CD4-positive, alpha-beta T cell treated with Interferon gamma for 1 hour (primary cell): ENCODE measurements around the gene AGPAT4.

Source experiments
- DNase-seq: peaks from one replicate; pipeline ENCODE4 v3.0.0-alpha.2; 2020

AGPAT4 gene

DNA sequence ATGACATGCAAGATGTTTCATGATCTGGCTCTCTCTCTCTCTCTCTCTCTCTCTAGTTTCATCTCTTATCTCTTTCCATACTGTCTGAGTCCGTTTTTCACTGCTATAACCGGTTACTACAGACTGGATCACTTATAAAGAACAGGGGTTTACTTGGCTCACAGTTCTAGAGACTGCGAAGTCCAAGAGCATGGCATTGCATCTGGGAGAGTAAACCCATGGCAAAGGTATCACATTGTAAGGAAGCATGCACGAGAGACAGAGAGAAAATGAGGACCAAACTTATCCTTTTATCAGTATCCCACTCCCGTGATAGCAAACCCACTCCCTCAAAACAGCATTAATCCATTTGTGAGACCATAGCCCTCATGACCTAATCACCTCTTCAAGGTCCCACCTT lies 7.2 kb upstream of the AGPAT4 start:
- DNase-seq: no peak

DNA sequence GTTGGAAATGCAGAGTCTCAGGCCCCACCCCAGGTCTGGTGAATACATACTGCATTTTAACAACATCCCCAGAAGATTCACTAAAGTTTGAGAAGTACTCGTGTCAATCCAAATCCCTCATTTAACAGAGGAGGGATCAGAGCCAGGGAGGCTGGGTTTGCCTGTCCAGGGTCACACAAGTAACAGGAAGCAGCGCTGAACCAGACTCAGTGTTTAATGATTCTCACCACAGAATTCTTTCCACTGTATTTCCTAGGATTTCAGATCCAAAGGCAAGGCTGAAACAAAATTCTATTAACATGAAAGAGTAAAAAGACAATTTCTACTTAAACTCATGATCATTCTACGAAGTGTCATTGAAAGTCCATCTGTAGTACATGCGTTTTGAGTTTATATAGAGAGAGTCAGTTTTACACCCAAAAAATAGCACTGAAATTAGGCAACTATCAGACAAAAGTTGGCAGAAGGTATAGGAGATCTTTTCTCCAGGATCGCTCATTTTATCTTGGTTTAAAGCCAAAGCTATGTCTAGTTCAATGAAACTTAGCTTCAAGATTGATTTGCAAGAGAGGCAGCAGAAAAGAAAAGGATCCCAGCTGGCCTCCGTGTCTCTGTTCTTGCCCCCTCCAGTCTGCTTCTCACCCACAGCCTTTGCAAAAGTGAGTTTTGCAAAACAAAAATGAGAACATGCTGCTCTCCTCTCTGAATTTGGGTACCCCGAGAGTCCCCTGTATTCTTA lies 6.0 kb upstream of the AGPAT4 start:
- no peak for DNase-seq

DNA sequence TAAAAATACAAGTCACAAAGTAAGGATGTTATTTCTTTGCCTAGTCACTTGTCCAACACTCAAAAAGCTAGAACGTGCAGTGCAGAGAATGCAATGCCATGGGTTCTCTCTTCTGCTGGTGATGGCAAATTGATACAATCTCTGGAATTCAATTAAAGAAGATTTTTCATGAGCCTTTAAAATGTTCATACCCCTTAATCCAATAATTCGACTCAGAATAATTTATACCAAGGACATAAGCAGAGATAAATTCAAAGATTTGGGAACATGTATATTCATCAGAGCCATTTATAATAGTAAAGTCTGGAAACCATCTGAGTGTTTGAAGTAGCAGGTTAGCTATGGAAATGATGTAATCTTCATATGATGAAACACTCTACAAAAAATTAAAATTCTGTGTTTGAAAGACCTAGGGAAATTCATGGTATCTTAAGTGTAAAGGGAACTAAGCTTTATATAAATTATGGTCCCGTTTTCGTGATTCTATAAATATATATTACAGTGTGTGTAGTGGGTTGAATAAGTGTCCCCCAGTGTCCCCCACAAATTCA lies 2.8 kb upstream of the AGPAT4 start:
- no peak for DNase-seq

DNA sequence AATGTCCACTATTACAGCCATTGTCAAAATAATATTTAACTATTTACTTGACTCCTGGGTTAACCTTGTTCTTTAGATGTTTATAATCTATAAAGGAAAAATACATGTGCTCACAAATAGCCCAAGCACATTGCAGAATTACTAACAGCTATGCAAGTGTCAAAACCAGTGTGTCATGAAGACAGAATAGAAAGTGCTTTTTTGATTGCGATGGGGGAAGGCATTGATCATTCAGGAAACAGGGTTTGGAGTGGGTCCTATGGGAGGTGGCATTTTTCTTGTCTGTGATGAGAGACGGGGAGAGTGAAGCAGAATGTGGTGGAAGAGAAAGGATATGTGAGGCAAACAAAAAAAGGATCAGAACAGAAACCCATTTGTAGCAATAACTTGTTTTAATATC lies 1.0 kb upstream of the AGPAT4 start:
- DNase-seq: no peak

DNA sequence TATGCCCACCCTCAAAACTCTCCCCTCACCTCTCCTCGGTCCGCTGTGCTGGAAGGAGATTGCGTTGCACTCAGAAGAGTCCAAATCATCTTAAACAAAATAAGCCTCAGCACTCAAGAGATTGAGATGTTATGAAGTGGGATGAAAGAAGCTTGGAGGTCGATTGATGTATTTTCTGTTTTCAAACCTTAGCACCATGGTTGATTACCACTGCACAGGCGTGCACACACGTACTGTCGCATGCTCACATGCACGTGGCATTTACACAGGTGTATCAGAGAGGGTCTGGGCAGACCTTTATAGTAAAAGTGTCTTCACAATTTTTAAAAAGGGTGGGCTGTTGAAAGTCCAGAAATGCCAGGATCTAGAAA lies 612 bp upstream of the AGPAT4 start:
- DNase-seq: no peak

DNA sequence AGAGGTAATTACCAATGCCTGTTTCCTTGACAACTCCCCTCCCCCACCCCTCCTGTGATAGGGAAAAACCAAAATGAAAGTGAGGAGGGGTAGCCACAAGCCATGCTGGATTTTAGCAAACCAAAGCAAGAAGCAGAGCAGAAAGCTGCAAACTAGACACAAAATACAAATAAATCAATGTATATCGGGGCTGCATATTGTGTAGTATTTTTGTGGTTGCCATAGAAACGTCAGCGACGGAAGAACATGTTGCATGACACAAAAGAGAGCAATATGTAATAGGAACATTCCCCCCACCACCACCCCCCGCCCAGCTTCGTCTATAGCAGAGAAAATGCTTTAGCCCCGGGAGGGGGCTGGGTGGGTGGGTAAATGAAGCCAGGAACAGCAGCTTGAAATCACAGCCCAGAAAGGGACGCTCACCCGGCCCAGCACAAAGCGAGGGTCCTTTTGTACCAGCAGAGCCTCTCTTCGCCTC lies 548 bp downstream of the AGPAT4 start:
- DNase-seq: peak; percentile 69

DNA sequence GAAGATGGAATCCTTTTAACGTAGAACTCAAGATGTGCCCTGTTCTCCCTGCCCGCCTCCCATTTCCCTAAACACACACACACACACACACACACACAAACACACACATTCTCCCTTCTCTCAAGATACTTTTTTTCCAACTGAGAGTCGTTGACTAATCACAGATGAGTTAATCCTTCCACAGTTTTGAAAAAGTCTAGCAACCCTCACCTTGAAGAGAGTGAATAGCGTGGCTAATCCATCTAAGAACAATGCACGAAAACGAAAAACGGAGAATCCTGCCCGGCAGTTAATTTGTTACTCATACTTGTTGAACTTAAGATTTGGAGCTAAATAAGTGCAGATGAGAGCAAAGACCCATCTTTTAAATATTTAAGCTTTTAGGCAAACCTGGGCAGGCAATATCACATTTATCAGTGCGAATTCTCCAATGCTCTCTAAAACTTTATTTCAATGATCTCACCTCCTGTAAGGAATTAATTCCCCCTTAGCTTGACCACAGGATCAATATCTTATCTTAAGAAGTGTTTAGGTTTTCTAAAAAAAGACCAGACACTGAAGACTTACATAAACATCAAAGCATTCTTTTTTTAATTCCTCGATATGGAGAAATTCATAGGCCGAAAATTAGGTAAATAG lies 1.1 kb downstream of the AGPAT4 start:
- no peak for DNase-seq

DNA sequence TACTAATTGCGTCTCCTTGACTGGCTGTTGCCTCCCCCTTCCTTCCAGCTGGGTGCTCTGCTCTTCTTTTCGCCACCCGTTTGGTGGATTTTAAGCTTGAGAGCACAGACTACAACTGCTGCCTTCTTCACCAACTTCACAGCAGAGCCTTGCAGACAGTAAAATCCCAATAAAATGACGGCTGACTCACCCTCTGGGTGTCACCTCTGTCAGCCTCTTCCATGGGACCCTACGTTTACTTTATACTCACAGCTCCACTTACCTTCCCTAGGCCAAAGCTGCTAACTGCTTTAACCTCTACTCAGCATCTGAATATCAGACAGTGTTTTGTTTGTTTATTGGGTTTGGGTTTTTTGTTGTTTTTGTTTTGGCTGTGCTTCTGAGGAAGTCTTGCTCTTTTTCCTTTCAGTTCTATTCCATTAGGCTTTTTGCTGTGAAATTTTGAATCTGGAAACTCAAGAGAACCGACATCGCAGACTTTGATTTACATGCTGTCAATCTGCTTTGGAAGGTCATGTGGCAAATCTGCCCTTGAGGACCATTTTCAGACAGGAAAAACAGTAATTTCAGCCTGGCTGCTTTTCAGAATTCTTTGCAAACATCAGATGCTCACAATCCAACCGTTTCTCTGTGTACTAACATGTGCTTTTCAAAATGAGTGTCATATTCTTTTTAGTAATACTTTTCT lies 2.4 kb downstream of the AGPAT4 start:
- DNase-seq: no peak

DNA sequence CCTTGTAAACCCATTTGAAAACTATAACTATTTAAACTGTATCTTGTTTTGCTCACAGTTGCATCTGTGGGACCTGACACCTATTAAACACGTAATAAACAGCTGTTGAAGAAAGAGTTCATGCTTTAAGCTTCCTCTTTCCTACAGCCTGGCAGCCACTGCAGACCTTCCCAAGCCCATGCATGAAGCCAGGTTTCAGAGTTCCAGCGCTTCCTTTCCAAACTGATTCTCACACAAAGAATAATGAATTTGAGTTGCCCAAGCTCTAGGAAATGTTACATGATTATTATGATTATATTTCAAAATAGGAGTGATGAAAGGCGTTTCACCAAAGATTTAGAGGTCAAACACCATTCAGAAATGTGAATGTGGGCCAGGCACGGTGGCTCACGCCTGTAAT lies 3.7 kb downstream of the AGPAT4 start:
- DNase-seq: no peak

DNA sequence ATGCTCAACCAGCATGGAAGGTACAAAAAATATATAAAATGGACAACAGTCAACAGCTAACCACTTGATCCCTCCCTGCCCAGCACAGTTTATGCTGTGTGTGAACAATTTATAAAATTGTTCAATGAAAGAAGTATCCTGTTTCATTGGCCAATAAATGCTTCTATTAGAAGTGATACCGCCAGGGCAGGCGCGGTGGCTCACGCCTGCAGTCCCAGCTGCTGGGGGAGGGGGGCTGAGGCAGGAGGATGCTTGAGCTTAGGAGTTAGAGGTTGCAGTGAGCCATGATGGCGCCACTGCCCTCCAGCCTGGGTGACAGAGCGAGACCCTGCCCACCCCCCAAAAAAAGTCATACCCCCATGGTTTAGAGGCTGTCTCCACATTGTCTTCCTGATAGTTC lies 4.6 kb downstream of the AGPAT4 start:
- no peak for DNase-seq

DNA sequence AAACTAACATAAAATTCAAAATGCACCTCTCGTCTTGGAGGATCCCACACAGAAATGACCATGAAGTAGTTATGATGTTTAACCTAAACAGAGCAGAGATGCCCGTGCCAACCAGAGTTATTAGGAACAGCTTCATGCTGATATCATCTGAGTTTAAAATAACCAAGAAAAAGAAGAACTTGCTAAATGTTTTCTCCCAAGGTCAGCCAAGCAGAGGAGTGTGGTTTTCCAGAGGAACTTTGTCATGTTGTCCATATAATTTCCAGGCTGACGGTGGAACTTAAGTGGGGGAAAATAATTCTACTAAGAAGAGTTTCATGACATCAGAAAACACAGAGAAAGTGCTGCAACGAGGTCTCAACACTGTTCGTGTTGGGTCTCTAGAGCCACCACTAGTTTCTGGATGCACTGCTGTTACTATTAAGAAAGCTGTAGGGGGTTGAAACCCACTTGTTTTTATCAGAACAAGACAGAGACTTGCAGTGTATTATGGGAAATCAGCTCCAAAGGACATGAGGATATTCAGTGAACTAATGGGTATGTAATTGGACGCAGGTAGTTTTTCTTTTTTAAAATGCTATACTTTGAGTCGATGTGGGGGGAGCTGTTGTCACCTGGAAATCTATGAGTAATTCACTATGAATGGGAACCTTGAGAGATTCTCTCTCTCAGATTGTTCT lies 5.2 kb downstream of the AGPAT4 start:
- no peak for DNase-seq

DNA sequence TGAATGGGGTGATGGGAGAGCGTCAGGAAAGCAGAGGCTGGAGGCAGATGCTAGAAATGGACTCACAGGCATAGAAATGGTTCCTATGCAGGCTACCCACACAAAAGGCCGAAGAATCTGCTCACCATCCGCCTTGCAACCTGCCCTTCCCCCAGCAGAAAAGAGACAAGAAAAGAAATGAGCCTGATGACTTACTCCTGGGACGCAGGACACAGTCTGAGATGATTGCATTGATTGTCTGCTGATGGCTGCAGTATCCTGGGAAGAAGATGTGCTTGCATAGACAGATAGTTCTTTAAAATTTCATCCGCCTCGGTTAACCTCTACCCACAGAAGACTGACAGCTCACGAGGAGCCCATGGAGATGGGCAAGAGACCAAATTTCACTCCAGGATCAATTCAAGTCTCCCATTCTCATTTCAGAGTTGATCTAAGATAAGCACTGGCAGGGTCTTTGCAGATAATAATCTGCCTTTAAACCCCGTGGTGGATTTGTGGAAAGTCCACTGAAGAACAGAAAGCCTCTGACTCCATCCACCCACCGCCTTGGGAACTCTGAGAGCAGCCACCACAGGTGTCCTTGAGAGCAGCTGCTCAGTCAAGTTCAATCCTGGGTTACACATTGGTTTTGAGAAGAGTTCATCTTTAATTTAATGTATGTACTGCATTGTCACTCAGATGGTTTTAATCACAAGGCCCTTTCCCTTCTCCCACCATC lies 7.2 kb downstream of the AGPAT4 start:
- DNase-seq: no peak

DNA sequence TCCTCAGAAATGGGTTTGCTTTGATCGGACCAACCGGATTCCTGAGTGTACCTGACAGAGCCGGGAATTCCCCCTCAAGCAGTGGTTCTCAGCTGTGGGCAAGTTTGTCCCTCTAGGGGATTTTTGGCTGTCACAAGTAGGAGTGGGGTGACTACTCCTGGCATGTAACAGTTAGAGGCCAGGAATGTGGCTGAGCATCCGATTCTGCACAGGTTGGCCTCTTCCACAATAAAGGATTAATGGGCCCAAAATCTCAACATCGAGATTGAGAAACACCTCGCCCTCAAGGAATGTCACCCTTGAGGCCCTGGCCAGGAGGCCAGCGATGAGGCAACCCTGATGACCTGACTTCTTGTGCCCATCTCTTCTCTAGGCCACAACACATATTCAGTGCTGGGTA lies 7.9 kb downstream of the AGPAT4 start:
- no peak for DNase-seq

DNA sequence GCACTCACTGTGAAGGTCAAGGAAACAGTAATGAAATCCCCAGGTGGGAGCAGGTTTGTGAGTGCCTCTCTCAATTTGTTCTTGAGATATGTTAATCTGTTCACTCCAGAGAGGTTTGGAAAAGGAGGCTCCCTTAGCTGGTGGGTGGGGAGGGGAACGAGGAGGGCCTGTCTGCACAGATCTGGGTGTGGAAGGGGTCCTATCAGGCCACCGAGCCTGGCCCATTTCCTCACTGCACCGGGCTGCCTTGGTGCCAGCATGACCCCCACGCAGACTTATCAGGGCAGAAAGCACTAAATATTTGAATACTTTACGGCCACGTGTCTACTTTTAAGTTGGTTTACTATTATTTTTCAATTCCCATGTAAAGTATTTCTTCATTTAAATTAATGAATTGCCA lies 8.3 kb downstream of the AGPAT4 start:
- no peak for DNase-seq

DNA sequence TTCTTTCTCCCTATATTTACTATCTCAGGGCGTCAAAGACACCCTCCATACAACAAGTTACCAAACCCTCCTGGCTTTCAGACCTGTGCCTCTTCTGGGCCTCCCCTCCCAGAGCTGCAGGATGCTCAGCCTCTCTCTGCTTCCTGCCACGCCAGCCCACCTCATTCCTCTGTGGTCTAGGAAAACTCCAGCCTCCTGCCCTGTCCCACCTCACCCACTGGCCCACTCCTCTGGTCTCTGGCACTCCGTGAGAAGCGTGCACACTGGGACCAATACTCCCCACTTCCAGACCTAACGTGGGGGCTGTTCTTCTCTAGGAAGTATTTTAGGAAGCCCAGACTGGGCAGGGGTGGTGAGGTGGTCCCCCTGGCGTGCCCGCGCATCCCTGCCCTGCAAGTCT lies 9.7 kb downstream of the AGPAT4 start:
- DNase-seq: no peak

DNA sequence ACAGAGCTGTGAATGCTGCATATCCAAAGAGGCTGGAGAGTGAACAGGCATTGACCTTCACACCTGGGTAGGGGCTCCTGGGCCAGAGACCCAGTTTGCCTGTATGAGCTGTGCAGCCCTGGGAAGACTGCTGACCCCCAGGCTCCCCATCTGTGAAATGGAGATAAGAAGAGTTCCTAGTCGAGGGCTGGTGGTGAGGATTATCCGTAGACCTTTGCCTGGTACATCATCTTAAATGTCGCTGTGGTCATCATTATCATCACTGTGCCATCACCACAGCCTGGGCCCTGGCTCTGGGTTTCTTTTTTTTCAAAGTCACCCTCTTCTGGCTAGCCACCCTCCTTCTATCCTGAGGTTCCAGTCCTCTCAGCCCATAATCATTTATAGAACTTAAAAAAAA lies 12.0 kb downstream of the AGPAT4 start:
- no peak for DNase-seq

DNA sequence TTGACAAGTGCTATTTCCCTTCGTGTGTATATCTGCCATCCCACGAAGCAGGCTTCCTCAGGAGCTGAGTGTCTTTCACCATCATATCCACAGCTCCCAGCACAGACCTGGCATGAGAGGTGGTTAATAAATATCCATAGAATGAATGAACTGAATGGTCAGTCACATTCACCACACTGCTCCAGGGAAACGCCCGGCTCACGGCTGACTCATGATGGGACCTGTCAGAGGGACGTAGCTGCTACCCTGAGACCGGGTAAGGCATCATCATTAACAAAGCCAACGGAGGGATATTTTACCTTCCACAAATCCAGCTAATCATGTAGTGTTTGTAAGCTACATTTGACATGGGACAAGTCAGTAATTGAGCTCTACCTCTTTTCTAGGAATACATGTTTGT lies 12.5 kb downstream of the AGPAT4 start:
- no peak for DNase-seq

DNA sequence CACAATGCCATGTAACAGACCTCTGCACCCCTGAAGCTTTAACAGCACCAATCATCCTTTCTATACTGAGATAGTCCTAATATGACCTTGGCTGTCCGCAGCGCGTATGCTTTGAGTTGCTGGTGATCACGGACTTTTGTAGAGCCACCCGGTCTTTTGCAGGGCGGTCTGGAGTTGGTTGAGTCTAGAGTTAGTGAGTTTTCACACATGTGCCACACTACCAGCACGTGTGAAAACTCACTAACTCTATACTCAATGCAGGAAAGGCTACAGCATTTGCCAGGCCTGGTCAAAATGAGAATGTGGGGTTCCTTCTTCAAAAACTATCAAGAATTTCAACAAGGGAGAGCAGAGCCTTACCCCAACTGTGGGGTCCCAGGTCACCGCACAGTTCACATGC lies 14.6 kb downstream of the AGPAT4 start:
- DNase-seq: no peak

DNA sequence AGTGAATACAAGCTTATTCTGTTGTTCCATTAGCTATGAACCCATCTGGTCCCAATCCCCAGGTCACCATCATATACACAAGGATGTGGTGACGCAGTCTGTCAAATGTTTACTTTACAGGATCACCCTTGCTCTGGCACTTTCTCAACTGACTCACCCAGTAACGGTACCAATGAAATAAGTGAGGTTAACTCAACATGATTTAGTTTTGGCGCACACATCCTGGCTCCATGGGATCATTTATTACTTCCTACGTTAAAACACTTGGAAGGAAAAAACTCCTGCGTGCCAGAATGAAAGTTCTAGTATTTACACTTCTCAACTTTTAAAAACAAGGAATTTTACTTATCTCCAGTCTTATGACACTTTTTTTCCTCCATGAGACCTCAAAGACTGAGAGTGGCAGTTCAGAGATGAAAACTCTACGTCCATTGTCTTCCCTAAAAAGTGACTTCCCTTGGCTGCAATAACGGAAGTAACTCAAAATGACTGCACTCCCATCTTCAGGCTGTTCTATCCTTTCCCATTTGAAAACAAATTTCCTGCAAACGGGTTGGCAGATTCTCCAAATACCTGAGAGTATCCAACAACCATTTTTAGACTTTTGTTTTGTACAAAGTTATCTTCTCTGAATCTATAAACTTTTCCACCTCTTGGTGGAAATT lies 15.9 kb downstream of the AGPAT4 start:
- no peak for DNase-seq

DNA sequence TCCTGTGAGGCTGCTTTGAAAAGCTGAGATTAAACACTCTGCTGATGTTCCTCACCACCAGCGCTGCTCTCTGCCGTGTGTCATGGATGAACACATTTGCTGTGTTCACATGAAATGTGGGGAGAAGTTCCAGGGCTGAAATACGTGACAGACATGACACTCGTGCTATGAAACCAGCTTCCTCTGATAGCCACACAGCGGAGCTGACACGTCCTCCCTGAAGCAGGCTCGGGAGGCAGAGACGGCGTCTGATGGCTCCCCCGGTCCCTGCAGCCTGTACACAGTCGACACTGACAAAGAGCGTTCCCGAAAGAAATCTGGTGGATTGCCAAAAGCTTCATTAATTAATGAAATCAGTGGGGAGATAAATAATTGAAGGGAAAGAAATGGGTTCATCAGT lies 17.5 kb downstream of the AGPAT4 start:
- DNase-seq: no peak

DNA sequence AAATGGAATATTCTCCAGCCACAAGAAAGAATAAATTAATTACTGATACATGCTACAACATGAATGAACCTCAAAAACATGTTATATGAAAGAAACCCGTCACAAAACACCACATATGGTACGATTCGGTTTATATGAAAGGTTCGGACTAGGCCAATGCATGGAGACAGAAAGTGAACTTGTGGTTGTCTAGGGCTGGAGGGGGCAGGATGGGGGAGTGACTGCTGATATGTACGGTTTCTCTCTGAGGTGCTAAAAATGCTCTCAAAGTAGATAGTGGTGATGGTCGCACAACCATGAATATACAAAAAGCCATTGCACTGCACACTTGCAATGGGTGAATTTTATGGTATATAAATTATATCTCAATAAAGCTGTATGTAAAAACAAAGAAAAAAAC lies 18.3 kb downstream of the AGPAT4 start:
- DNase-seq: no peak
